GM12878 (cell line): ENCODE results near the gene SRSF1. TPM values are rescaled to one million over a fixed set of nuclear protein-coding genes. Genes with fewer than 3 reads are reported as not detected.

ENCODE experiments used
- ATAC-seq: fragments of 200-7000 bp; cut with Tn5 transposase; 3 replicates; pipeline ENCODE4 v1.9.1; 2020; ENCODE audit warnings: mild to moderate bottlenecking, moderate library complexity
- BruUV-seq: library from RNA; stranded (reverse); fragments of 400-500 nt; replicated peaks from 2 replicates; lab custom pipeline; 2021; lab: Mats Ljungman, UMichigan
- CTCF ChIA-PET: fragments of 300-600 bp; sonication (Branson Sonifier 250); formaldehyde crosslinking; extraction: SDS; loops from one replicate; lab custom pipeline; 2021; ENCODE audit warnings: inconsistent platforms; lab: Yijun Ruan, JAX
- POLR2A ChIA-PET: fragments of 350-600 bp; formaldehyde crosslinking; extraction: SDS; loops from one replicate; lab custom pipeline; 2021; ENCODE audit warnings: inconsistent platforms; lab: Charles Lee
- RAD21 ChIA-PET: fragments of 300-600 bp; sonication (Branson Sonifier 250); formaldehyde crosslinking; loops from one replicate; lab custom pipeline; 2023; ENCODE audit warnings: antibody characterized with exemption; ENCODE audit not compliant: unreplicated experiment; lab: Charles Lee
- SMC1A ChIA-PET: fragments of 300-600 bp; sonication (Branson Sonifier 250); formaldehyde crosslinking; loops from one replicate; lab custom pipeline; 2023; ENCODE audit not compliant: unreplicated experiment, uncharacterized antibody; lab: Charles Lee
- DNase-seq: peaks from one replicate; pipeline ENCODE4 v3.0.0-alpha.2; 2011; ENCODE audit warnings: low read depth, low spot score
- FAIRE-seq: peaks from 3 replicates; lab custom pipeline; 2011; peaks lifted over from hg19 to GRCh38; lab: Jason Lieb, UNC
- H2AFZ ChIP-seq: 2 replicates; pipeline ENCODE4 v1.6.0; 2011; ENCODE audit warnings: low read depth, low read length, control low read depth; ENCODE audit not compliant: control insufficient read depth
- H3K27ac ChIP-seq: 2 replicates; pipeline ENCODE4 v1.5.1; 2011; ENCODE audit warnings: control low read depth; ENCODE audit not compliant: control insufficient read depth, insufficient read depth
- H3K27me3 ChIP-seq, 2 experiments: replicated peaks in 1 of 2; 2 replicates each; pipeline versions ENCODE4 v1.6.0 to v1.6.1; 2011; ENCODE audit warnings: low read length in 1 of 2; ENCODE audit not compliant: control insufficient read depth in 2 of 2, insufficient read depth in 2 of 2
- H3K36me3 ChIP-seq, 2 experiments: 2 replicates each; pipeline ENCODE4 v1.5.1; 2011; ENCODE audit warnings: low read length in 1 of 2; ENCODE audit not compliant: control insufficient read depth in 2 of 2, insufficient read depth in 2 of 2
- H3K4me1 ChIP-seq: 2 replicates; pipeline ENCODE4 v1.6.1; 2011; ENCODE audit warnings: mild to moderate bottlenecking, low read length, moderate library complexity, mixed read lengths; ENCODE audit not compliant: control insufficient read depth, insufficient read depth
- H3K4me2 ChIP-seq: 2 replicates; pipeline ENCODE4 v1.6.0; 2011; ENCODE audit warnings: control low read depth; ENCODE audit not compliant: control insufficient read depth, insufficient read depth
- H3K4me3 ChIP-seq: fragments of 200-600 bp; sonication (generic); 2 replicates; pipeline ENCODE4 v1.5.1; 2016
- H3K79me2 ChIP-seq: 2 replicates; pipeline ENCODE4 v1.6.0; 2011; ENCODE audit warnings: low read length; ENCODE audit not compliant: control insufficient read depth, insufficient read depth
- H3K9ac ChIP-seq: 2 replicates; pipeline ENCODE4 v1.8.0; 2011; ENCODE audit warnings: low read length, control low read depth, mixed read lengths; ENCODE audit not compliant: control insufficient read depth, insufficient read depth
- H3K9me3 ChIP-seq: replicated peaks from 3 replicates; pipeline ENCODE4 v1.5.1; 2011; ENCODE audit warnings: mild to moderate bottlenecking, low read length; ENCODE audit not compliant: control insufficient read depth, insufficient read depth
- H4K20me1 ChIP-seq: 2 replicates; pipeline ENCODE4 v1.6.0; 2011; ENCODE audit not compliant: control insufficient read depth, insufficient read depth
- BCL11A ChIP-seq: IDR thresholded peaks from 2 replicates; pipeline ENCODE4 v1.6.1; 2011; ENCODE audit warnings: low read depth, low read length
- CUX1 ChIP-seq: IDR thresholded peaks from 2 replicates; pipeline ENCODE4 v1.6.1; 2012; ENCODE audit warnings: improper control_type of control experiment, low read depth, low read length; ENCODE audit not compliant: insufficient replicate concordance
- E2F8 ChIP-seq: fragments of 450-650 bp; IDR thresholded peaks from 2 replicates; pipeline ENCODE4 v1.6.1; 2018; ENCODE audit warnings: mild to moderate bottlenecking, low read depth, moderate library complexity; ENCODE audit not compliant: partially characterized antibody
- EGR1 ChIP-seq, 2 experiments: IDR thresholded peaks; 1 replicate in 1 of 2; 2 replicates in 1 of 2; pipeline ENCODE4 v1.6.1; 2011 to 2012; ENCODE audit warnings: low read depth in 2 of 2, low read length in 2 of 2, borderline replicate concordance in 1 of 2, mild to moderate bottlenecking in 1 of 2, moderate library complexity in 1 of 2
- EZH2 ChIP-seq: IDR thresholded peaks from 2 replicates; pipeline ENCODE4 v1.6.1; 2012; ENCODE audit warnings: low read depth, mild to moderate bottlenecking, control low read depth, inconsistent platforms, low read length, borderline replicate concordance; ENCODE audit not compliant: control insufficient read depth
- HSF1 ChIP-seq: fragments of 150-350 bp; IDR thresholded peaks from 2 replicates; pipeline ENCODE4 v1.6.1; 2014; ENCODE audit warnings: mild to moderate bottlenecking, low read depth, low read length
- MEF2A ChIP-seq: IDR thresholded peaks from 2 replicates; pipeline ENCODE4 v1.6.1; 2011; ENCODE audit warnings: low read depth, mild to moderate bottlenecking, low read length, moderate library complexity; ENCODE audit not compliant: insufficient read depth
- MTA2 ChIP-seq: fragments of 450-650 bp; IDR thresholded peaks from 2 replicates; pipeline ENCODE4 v1.6.1; 2016; ENCODE audit warnings: low read depth, mild to moderate bottlenecking, moderate library complexity
- RFX5 ChIP-seq: IDR thresholded peaks from 2 replicates; pipeline ENCODE4 v1.6.1; 2011; ENCODE audit warnings: low read depth, low read length, improper control_type of control experiment
- SRF ChIP-seq, 2 experiments: IDR thresholded peaks; 2 replicates each; pipeline ENCODE4 v1.6.1; 2011; ENCODE audit warnings: low read depth in 2 of 2, low read length in 2 of 2, mild to moderate bottlenecking in 1 of 2, moderate library complexity in 1 of 2
- SUPT20H ChIP-seq: IDR thresholded peaks from 2 replicates; pipeline ENCODE4 v1.6.1; 2011; ENCODE audit warnings: low read depth, mild to moderate bottlenecking, low read length, moderate library complexity, borderline replicate concordance; ENCODE audit not compliant: control insufficient read depth
- WGBS: methylation state at CpG from one replicate; pipeline ENCODE4 v1.1.6; 2016; ENCODE audit warnings: low lambda C conversion rate; ENCODE audit not compliant: insufficient replicate concordance, insufficient coverage; ENCODE audit errors: missing lambda C conversion rate; 5-methylcytosine and 5-hydroxymethylcytosine counted together
- in situ Hi-C: fragments of 300-500 bp; cut with MboI; formaldehyde crosslinking; loops from 9 replicates; pipeline ENCODE4 v1.14.3; 2018; ENCODE audit warnings: mixed read lengths
- intact Hi-C: fragments of 100-400 bp; cut with micrococcal nuclease; formaldehyde crosslinking; loops from one replicate; pipeline ENCODE4 v1.14.2; 2022; ENCODE audit not compliant: unreplicated experiment
- polyA plus RNA-seq, 11 experiments: library from polyadenylated mRNA; depleted of rRNA in 4 of 11; unstranded in 6 of 11; stranded (reverse) in 5 of 11; fragments of >200 nt; fragmentation: Nextera tagmentation in 4 of 11; fragmentation: Illumina TruSeq in 1 of 11; extraction: Ambion mirVana in 4 of 11; extraction: Trizol in 1 of 11; gene quantifications; 1 replicate in 1 of 11; 2 replicates in 10 of 11; pipeline versions ENCODE4 v1.2.1 to v1.2.3, GENCODE V29; 2011 to 2016; ENCODE audit warnings: inconsistent platforms in 2 of 11, missing spikeins in 2 of 11, low read depth in 1 of 11
- total RNA-seq, 4 experiments: library from RNA; depleted of rRNA in 3 of 4; stranded (reverse); fragments of >200 nt in 3 of 4; fragmentation: Illumina TruSeq in 1 of 4; extraction: Trizol in 1 of 4; gene quantifications; 2 replicates each; pipeline versions ENCODE4 v1.2.1 to v1.2.3, GENCODE V29; 2013 to 2021

The SRSF1 gene
- total and polyA plus RNA-seq, 10 of the 15 experiments (the other 5 are each of a cell fraction or from before 2014, with no cell fraction given): 101 to 474 (median 404) TPM

- RAD21 ChIA-PET: interaction anchor here (1.7 kb wide), 1 partner anchor 32 kb away, joined by 4 read pairs; no protein-coding TSS in a partner anchor
- no peak for FAIRE-seq
Observed at GRCh38 chr17:57966875-57967274, 40.2 kb downstream of the SRSF1 start.

More at GRCh38 chr17:57966875-57967274, 40.2 kb downstream of the SRSF1 start:
- DNase-seq (no peak), ATAC-seq (no peak)
- no TSS peak for BruUV-seq
- CTCF ChIA-PET: interaction anchor here (0.8 to 1.8 kb wide), 6 partner anchors 14 to 74 kb away, joined by 3 to 6 read pairs (median 4); no protein-coding TSS in a partner anchor
- H3K4me1 ChIP-seq: no peaks in the 10 kb centered on the region
- H3K4me3 ChIP-seq: no peak overlapping the region
- SMC1A ChIA-PET: interaction anchor here (1.0 to 1.7 kb wide), 4 partner anchors 8 to 107 kb away, joined by 3 to 6 read pairs (median 4); no protein-coding TSS in a partner anchor
- no peaks in the 10 kb centered on the region for H4K20me1 ChIP-seq
- no peak overlapping the region for H3K9ac ChIP-seq
- in situ Hi-C loops (no loop called here), intact Hi-C loops (no loop called here)
- no peak for TF ChIP-seq SRF (IDR thresholded peaks at IDR 0.05; ENCODE audit: low read depth in 2 of 2, low read length in 2 of 2)
- TF ChIP-seq EGR1 (IDR thresholded peaks at IDR 0.05; ENCODE audit: borderline replicate concordance in 1 of 2, low read depth in 2 of 2, low read length in 2 of 2): no peak
- TF ChIP-seq MTA2: no peak
- TF ChIP-seq BCL11A: no peak
- no peak for TF ChIP-seq RFX5
- TF ChIP-seq SUPT20H: no peak
- TF ChIP-seq MEF2A: no peak
- no peak for TF ChIP-seq HSF1
- no peak for TF ChIP-seq EZH2
- TF ChIP-seq E2F8: no peak
- TF ChIP-seq CUX1: no peak
- H3K4me2 ChIP-seq: no peak overlapping the region
- 48% methylated on average over 5 of the region's 5 CpGs for WGBS
- H2AFZ ChIP-seq: no peak overlapping the region
- H3K79me2 ChIP-seq: no peaks in the 10 kb centered on the region
- no peak overlapping the region for H3K27ac ChIP-seq
- no peaks in the 10 kb centered on the region for H3K27me3 ChIP-seq
- no peaks in the 10 kb centered on the region; a peak in 1 of 4 replicates for H3K36me3 ChIP-seq
- no peaks in the 10 kb centered on the region for H3K9me3 ChIP-seq
- POLR2A ChIA-PET: no interaction called here
